ENCODE results near the gene ING5.

Gene ING5

GRCh38 chr2:241734208-241734466, 32.3 kb downstream of the ING5 start:
- DNase-seq (ENCODE audit: extremely low spot score), result no peak
- ChIA-PET POLR2A (interaction anchor here (0.8 to 1.8 kb wide), 2 partner anchors 9 to 32 kb away, joined by 3 to 5 read pairs; partner anchors contain the start of gene ING5), CTCF (interaction anchor here (0.8 to 5.4 kb wide), 10 partner anchors 8 to 883 kb away, joined by 3 to 39 read pairs (median 3); partner anchors contain the start of gene ING5)
- TF ChIP-seq, protein P1, sequence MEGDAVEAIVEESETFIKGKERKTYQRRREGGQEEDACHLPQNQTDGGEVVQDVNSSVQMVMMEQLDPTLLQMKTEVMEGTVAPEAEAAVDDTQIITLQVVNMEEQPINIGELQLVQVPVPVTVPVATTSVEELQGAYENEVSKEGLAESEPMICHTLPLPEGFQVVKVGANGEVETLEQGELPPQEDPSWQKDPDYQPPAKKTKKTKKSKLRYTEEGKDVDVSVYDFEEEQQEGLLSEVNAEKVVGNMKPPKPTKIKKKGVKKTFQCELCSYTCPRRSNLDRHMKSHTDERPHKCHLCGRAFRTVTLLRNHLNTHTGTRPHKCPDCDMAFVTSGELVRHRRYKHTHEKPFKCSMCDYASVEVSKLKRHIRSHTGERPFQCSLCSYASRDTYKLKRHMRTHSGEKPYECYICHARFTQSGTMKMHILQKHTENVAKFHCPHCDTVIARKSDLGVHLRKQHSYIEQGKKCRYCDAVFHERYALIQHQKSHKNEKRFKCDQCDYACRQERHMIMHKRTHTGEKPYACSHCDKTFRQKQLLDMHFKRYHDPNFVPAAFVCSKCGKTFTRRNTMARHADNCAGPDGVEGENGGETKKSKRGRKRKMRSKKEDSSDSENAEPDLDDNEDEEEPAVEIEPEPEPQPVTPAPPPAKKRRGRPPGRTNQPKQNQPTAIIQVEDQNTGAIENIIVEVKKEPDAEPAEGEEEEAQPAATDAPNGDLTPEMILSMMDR (IDR thresholded peaks at IDR 0.05; ENCODE audit: control extremely low read depth, extremely low read depth, low read depth, missing control alignments), result no peak

DNA sequence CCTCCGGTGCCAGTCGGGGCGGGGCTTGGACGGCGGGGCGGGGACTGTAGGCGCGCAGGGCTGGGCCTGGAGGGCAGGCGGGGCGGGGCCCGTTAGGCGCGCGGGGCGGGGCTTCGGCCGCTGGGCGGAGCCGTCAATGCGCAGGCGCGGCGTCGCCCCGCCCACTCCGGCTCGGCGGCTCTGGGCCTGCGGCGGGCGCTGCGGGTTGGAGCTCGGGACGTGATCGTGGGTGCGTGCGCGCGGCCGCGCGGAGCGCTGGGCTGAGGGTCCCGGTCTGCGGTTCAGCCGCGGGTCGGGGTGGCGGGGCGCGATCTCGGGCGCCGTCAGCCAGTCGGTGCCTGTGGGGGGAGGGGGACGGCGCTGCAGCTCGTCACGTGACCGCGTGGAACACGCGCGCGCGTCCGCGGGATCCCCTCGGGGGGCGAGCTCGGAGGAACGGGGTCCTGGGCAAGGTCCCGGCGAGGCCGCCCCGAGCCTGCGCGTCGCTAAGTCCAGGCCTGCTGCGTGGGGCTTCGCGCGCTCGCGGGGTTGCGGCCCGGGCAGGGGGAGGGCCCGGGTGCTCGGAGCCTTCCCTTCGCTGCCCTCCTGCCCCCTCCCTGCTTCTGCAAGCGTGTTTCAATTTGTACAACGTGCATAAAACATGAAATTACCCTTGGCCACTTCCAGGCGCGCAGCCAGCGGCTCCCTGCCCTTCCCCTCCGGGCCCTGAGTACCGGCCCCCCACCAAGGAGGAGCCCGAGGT, 32.8 kb downstream of the ING5 start, which contains the start of gene D2HGDH:
D2HGDH (plus strand) TSS at position 164 of the 742 bp plus-strand sequence. CDS start 595 bp downstream, outside the sequence.
- ChIA-PET POLR2A (interaction anchor here (0.7 to 1.8 kb wide), 3 partner anchors 10 to 376 kb away, joined by 3 to 5 read pairs (median 3); partner anchors contain the start of gene ING5), CTCF (interaction anchor here (1.1 to 5.4 kb wide), 8 partner anchors 9 to 883 kb away, joined by 3 to 39 read pairs (median 4); partner anchors contain the start of gene ING5)
- TF ChIP-seq, protein P1 (IDR thresholded peaks at IDR 0.05; ENCODE audit: control extremely low read depth, extremely low read depth, low read depth, missing control alignments), result no peak
- DNase-seq (ENCODE audit: extremely low spot score), result peak; percentile 98

DNA sequence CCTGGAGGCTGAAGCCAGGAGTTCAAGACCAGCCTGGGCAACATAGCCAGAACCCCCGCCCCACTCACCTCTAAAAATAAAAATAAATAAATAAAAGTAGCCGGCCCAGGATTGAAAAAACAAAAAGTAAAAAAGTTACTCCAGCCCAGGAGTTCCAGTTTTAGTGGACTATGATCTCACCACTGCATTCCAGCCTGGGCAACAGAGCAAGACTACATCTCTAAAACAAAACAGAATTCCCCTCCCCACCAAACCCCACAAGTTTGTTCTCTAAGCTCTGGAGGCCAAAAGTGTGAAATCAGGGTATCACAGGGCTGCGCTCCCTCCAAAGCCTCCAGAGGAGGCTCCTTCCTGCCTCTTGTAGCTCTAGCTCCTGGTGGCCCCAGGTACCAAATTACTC, 34.3 kb downstream of the ING5 start:
- DNase-seq (ENCODE audit: extremely low spot score), result no peak
- POLR2A ChIA-PET, result no interaction called here
- TF ChIP-seq, protein P1 (IDR thresholded peaks at IDR 0.05; ENCODE audit: control extremely low read depth, extremely low read depth, low read depth, missing control alignments), result no peak
- CTCF ChIA-PET, result interaction anchor here (1.0 kb wide), 1 partner anchor 142 kb away, joined by 3 read pairs; no protein-coding TSS in a partner anchor

DNA sequence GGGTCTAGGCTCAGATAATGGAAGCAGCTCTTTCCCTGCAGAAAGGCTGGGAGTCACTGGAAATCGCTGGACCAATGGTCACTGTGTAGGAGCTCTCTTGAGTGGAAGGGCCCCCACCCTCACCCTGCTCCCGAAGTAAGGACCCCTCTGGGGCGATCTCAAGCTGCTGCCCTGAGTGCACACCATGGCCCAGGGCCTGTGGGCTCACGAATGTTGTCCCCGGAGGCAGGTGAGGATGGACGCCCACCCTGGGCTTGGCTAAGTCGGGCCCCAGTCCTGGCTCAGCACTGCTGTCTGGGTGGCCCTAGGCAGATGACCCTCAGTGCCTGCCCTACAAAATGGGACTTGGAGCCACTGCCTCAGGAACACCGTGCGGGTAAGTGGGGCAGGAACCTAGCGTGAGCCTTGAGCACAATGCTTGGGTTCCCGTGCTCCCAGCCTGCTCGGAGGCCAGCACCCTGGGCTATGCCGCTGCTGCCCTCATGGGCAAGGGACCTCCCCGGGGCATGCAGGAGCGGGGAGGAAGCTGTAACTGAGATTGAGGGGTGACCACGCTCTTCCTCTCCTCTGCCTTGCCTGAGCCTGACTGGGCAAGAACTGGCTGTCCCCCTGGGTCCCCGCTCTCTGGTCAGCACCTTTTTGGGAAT, 36.3 kb downstream of the ING5 start:
- TF ChIP-seq, protein P1 (IDR thresholded peaks at IDR 0.05; ENCODE audit: control extremely low read depth, extremely low read depth, low read depth, missing control alignments), result no peak
- DNase-seq (ENCODE audit: extremely low spot score), result no peak
- ChIA-PET POLR2A (no interaction called here), CTCF (no interaction called here)

DNA sequence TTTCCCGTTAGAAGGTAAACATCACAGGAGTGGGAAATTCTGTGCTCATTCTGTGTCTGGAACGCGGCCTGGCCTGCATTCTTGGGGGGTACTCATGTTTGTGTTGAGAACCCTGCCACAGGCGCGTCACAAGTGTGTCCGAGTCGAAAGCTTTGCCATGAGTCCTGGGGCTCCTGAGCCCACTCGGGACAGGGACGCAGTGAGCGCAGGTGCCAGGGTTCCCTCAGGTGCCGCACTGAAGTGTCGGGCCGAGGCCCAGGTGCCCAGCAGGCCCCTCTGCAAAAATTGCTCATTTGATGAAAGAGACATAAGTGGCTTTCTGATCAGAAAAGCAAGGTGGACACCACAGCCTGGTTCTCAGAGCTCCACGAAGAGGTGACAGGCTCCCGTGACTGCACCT, 37.3 kb downstream of the ING5 start:
- TF ChIP-seq, protein P1 (IDR thresholded peaks at IDR 0.05; ENCODE audit: control extremely low read depth, extremely low read depth, low read depth, missing control alignments), result no peak
- CTCF ChIA-PET, result interaction anchor here (1.3 kb wide), 1 partner anchor 139 kb away, joined by 5 read pairs; no protein-coding TSS in a partner anchor
- POLR2A ChIA-PET, result no interaction called here
- no peak for DNase-seq (ENCODE audit: extremely low spot score)

DNA sequence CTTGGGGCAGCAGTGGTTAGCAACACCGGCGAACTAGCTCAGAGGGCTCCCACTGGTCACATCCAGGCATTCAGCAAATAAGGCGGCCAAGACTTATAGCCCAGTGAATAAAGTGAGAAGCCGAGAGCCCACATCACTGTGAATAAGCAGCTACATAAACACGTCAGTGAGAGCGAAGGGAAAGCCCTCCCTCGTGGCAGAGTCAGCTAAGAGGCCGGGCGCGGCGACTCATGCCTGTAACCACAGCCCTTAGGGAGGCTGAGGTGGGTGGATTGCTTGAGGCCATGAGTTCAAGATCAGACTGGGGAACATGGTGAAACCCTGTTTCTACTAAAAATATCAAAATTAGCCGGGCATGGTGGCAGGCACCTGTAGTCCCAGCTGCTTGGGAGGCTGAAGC, 37.8 kb downstream of the ING5 start:
- CTCF ChIA-PET, result interaction anchor here (1.1 to 1.3 kb wide), 2 partner anchors 47 to 139 kb away, joined by 3 to 5 read pairs; no protein-coding TSS in a partner anchor
- POLR2A ChIA-PET, result interaction anchor here (0.5 kb wide), 1 partner anchor 39 kb away, joined by 4 read pairs; no protein-coding TSS in a partner anchor
- TF ChIP-seq, protein P1 (IDR thresholded peaks at IDR 0.05; ENCODE audit: control extremely low read depth, extremely low read depth, low read depth, missing control alignments), result no peak
- DNase-seq (ENCODE audit: extremely low spot score), result no peak

Measured in GM10248 (cell line).